Urinary bladder (tissue), 4 donors: ENCODE results near the gene ADGRF4. TPM values are rescaled to one million over a fixed set of nuclear protein-coding genes. Genes with fewer than 3 reads are reported as not detected.
"Not testable (repeated sequence)": the region's sequence is repeated elsewhere in the genome, so short reads cannot be mapped to it uniquely, and the experiment has no call there.

Experiments
- DNase-seq: peaks from one replicate; pipeline ENCODE4 v3.0.0-alpha.2; 2015; ENCODE audit errors: extremely low spot score
- H3K27ac ChIP-seq: one replicate; pipeline ENCODE4 v1.5.1; 2013; ENCODE audit warnings: low read depth, mild to moderate bottlenecking, moderate library complexity
- H3K36me3 ChIP-seq: one replicate; pipeline ENCODE4 v1.6.1; 2013; ENCODE audit warnings: mild to moderate bottlenecking, moderate library complexity; ENCODE audit not compliant: insufficient read depth
- H3K4me1 ChIP-seq: one replicate; pipeline ENCODE4 v1.6.1; 2013; ENCODE audit warnings: mild to moderate bottlenecking, moderate library complexity; ENCODE audit not compliant: insufficient read depth
- H3K4me3 ChIP-seq: one replicate; pipeline ENCODE4 v1.5.1; 2013; ENCODE audit warnings: low read depth, low read length
- whole genome bisulfite sequencing: extraction: QIAGEN DNeasy Blood & Tissue Kit; methylation state at CpG from one replicate; pipeline ENCODE4 v1.1.7; 2013; 5-methylcytosine and 5-hydroxymethylcytosine counted together
- polyA plus RNA-seq: library from polyadenylated mRNA; stranded (reverse); fragments of 200-250 nt; gene quantifications from one replicate; pipeline ENCODE4 v1.2.3, GENCODE V29; 2013
- total RNA-seq: library from RNA; depleted of rRNA; stranded (reverse); fragments of >200 nt; gene quantifications from one replicate; pipeline ENCODE4 v1.2.3, GENCODE V29; 2014
- donor health status: healthy with polysubstance abuse.
- donor health status: healthy.

ADGRF4 gene
- total and polyA plus RNA-seq, 2 donors, result 1.2 to 3.2 TPM

GRCh38 chr6:47733879-47734558 lies 35.6 kb downstream of the ADGRF4 start:
- Histone ChIP-seq H3K27ac (no peak overlapping the region), H3K4me1 (no peaks in the 10 kb centered on the region), H3K4me3 (no peak overlapping the region), H3K36me3 (no peaks in the 10 kb centered on the region)
- no peak for DNase-seq
- WGBS, result 24% methylated on average over 2 of the region's 2 CpGs

GRCh38 chr6:47734831-47735481 lies 36.6 kb downstream of the ADGRF4 start:
- Histone ChIP-seq H3K4me3 (no peak overlapping the region), H3K36me3 (no peaks in the 10 kb centered on the region), H3K4me1 (no peaks in the 10 kb centered on the region), H3K27ac (no peak overlapping the region)
- 57% methylated on average over 4 of the region's 4 CpGs for WGBS
- DNase-seq, result no peak

GRCh38 chr6:47736083-47736700 lies 37.8 kb downstream of the ADGRF4 start:
- 62% methylated on average over 7 of the region's 7 CpGs for WGBS
- Histone ChIP-seq H3K27ac (no peak overlapping the region), H3K36me3 (no peaks in the 10 kb centered on the region), H3K4me3 (no peak overlapping the region), H3K4me1 (no peaks in the 10 kb centered on the region)
- no peak for DNase-seq

GRCh38 chr6:47737406-47737805 lies 39.0 kb downstream of the ADGRF4 start:
- no peak overlapping the region for H3K27ac ChIP-seq
- DNase-seq, result no peak
- no peak overlapping the region for H3K4me3 ChIP-seq
- WGBS, result 68% methylated on average over 2 of the region's 2 CpGs
- no peaks in the 10 kb centered on the region for H3K4me1 ChIP-seq
- no peaks in the 10 kb centered on the region for H3K36me3 ChIP-seq

- H3K4me3 ChIP-seq, result no peak overlapping the region
- H3K36me3 ChIP-seq, result no peaks in the 10 kb centered on the region
- WGBS, result 68% methylated on average over 1 of the region's 1 CpG
- no peak for DNase-seq
- no peak overlapping the region for H3K27ac ChIP-seq
- H3K4me1 ChIP-seq, result no peaks in the 10 kb centered on the region
These were observed 42.3 kb downstream of the ADGRF4 start for GRCh38 chr6:47740714-47741113.

GRCh38 chr6:47741807-47742206 lies 43.4 kb downstream of the ADGRF4 start:
- DNase-seq, result no peak
- Histone ChIP-seq H3K36me3 (no peaks in the 10 kb centered on the region), H3K4me1 (no peaks in the 10 kb centered on the region), H3K27ac (no peak overlapping the region), H3K4me3 (no peak overlapping the region)
- WGBS, result 71% methylated on average over 2 of the region's 2 CpGs

- Histone ChIP-seq H3K36me3 (no peaks in the 10 kb centered on the region), H3K27ac (no peak overlapping the region), H3K4me1 (no peaks in the 10 kb centered on the region), H3K4me3 (no peak overlapping the region)
- DNase-seq, result no peak
These were observed 45.4 kb downstream of the ADGRF4 start for GRCh38 chr6:47743744-47744143.

GRCh38 chr6:47745269-47745668 lies 46.9 kb downstream of the ADGRF4 start:
- not testable (repeated sequence) for H3K4me1 ChIP-seq, H3K4me3 ChIP-seq, DNase-seq, H3K27ac ChIP-seq, H3K36me3 ChIP-seq
- 96% methylated on average over 3 of the region's 3 CpGs for WGBS

GRCh38 chr6:47749757-47750156 lies 51.4 kb downstream of the ADGRF4 start:
- Histone ChIP-seq H3K27ac (no peak overlapping the region), H3K36me3 (no peaks in the 10 kb centered on the region), H3K4me1 (no peaks in the 10 kb centered on the region), H3K4me3 (no peak overlapping the region)
- DNase-seq, result no peak
- WGBS, result 46% methylated on average over 1 of the region's 1 CpG

GRCh38 chr6:47752801-47753200 lies 54.4 kb downstream of the ADGRF4 start:
- WGBS, result 60% methylated on average over 1 of the region's 1 CpG
- DNase-seq, result no peak
- H3K36me3 ChIP-seq, result no peaks in the 10 kb centered on the region
- H3K4me3 ChIP-seq, result no peak overlapping the region
- H3K4me1 ChIP-seq, result no peaks in the 10 kb centered on the region
- H3K27ac ChIP-seq, result no peak overlapping the region

- Histone ChIP-seq H3K27ac (no peak overlapping the region), H3K36me3 (no peaks in the 10 kb centered on the region), H3K4me1 (no peaks in the 10 kb centered on the region), H3K4me3 (no peak overlapping the region)
- no peak for DNase-seq
- 37% methylated on average over 1 of the region's 1 CpG for WGBS
These were observed 61.0 kb downstream of the ADGRF4 start for GRCh38 chr6:47759364-47759763.

- Histone ChIP-seq H3K27ac (no peak overlapping the region), H3K36me3 (no peaks in the 10 kb centered on the region), H3K4me1 (no peaks in the 10 kb centered on the region), H3K4me3 (no peak overlapping the region)
- DNase-seq, result no peak
- WGBS, result 90% methylated on average over 3 of the region's 3 CpGs
These were observed 64.1 kb downstream of the ADGRF4 start for GRCh38 chr6:47762502-47762901.

- 94% methylated on average over 3 of the region's 3 CpGs for WGBS
- no peak for DNase-seq
- Histone ChIP-seq H3K27ac (no peak overlapping the region), H3K36me3 (no peaks in the 10 kb centered on the region), H3K4me1 (no peaks in the 10 kb centered on the region), H3K4me3 (no peak overlapping the region)
These were observed 68.1 kb downstream of the ADGRF4 start for GRCh38 chr6:47766445-47766844.

- no peak for DNase-seq
- Histone ChIP-seq H3K27ac (no peak overlapping the region), H3K4me3 (no peak overlapping the region), H3K36me3 (no peaks in the 10 kb centered on the region), H3K4me1 (no peaks in the 10 kb centered on the region)
- 49% methylated on average over 1 of the region's 1 CpG for WGBS
These were observed 68.7 kb downstream of the ADGRF4 start for GRCh38 chr6:47767102-47767501.
